ENCODE measurements around the gene ABCC1.
"Not testable (repeated sequence)": the region's sequence is repeated elsewhere in the genome, so short reads cannot be mapped to it uniquely, and the experiment has no call there.

DNA sequence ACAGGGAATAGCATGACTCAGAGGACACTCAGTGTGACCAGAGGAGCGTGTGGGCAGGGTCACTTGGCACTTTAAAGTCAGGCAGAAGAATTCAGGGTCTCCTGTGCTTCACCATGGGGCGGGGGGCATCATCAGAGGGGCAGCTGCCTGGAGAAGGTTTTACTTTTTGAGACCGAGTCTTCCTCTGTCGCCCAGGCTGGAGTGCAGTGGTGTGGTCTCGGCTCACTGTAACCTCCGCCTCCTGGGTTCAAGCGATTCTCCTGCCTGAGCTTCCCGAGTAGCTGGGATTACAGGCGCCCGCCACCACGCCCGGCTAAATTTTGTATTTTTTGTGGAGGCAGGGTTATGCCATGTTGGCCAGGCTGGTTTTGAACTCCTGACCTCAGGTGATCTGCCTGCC is 241.6 kb downstream of the ABCC1 start:
- TF ChIP-seq, protein P1, sequence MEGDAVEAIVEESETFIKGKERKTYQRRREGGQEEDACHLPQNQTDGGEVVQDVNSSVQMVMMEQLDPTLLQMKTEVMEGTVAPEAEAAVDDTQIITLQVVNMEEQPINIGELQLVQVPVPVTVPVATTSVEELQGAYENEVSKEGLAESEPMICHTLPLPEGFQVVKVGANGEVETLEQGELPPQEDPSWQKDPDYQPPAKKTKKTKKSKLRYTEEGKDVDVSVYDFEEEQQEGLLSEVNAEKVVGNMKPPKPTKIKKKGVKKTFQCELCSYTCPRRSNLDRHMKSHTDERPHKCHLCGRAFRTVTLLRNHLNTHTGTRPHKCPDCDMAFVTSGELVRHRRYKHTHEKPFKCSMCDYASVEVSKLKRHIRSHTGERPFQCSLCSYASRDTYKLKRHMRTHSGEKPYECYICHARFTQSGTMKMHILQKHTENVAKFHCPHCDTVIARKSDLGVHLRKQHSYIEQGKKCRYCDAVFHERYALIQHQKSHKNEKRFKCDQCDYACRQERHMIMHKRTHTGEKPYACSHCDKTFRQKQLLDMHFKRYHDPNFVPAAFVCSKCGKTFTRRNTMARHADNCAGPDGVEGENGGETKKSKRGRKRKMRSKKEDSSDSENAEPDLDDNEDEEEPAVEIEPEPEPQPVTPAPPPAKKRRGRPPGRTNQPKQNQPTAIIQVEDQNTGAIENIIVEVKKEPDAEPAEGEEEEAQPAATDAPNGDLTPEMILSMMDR (IDR thresholded peaks at IDR 0.05; ENCODE audit: low read depth, low read length): not testable (repeated sequence)
- not testable (repeated sequence) for TF ChIP-seq EZH2phosphoT487 (IDR thresholded peaks at IDR 0.05; ENCODE audit: low read depth)
